T47D (cell line): ENCODE measurements around the gene PNKD.

ENCODE experiments used
- DNase-seq, 2 experiments: peaks; one replicate each; pipeline versions ENCODE4 v3.0.0 to v3.0.0-alpha.2; 2011 to 2012; ENCODE audit warnings: low read depth in 1 of 2, low spot score in 1 of 2
- JUND ChIP-seq: IDR thresholded peaks from 2 replicates; pipeline ENCODE4 v1.6.1; 2012; ENCODE audit warnings: low read depth
- in situ Hi-C: cut with HindIII; loops from 2 replicates; pipeline ENCODE4 v1.10.0; 2016; ENCODE audit warnings: low sequenced_read_pairs, low pct_unique_long_range_greater_than_20kb

The PNKD gene

GRCh38 chr2:218382785-218383184, 112.5 kb downstream of the PNKD start:
- TF ChIP-seq JUND = no peak
- in situ Hi-C loops = no loop called here
- no peak for DNase-seq

- DNase-seq = no peak
These were observed 113.7 kb downstream of the PNKD start for GRCh38 chr2:218383892-218384519.

GRCh38 chr2:218384975-218385374, 114.7 kb downstream of the PNKD start:
- in situ Hi-C loops = no loop called here
- no peak for TF ChIP-seq JUND
- no peak for DNase-seq

More at GRCh38 chr2:218383892-218384519, 113.7 kb downstream of the PNKD start:
- in situ Hi-C loops = no loop called here
- no peak for TF ChIP-seq JUND

- TF ChIP-seq JUND = no peak
- no peak for DNase-seq
- in situ Hi-C loops = no loop called here
These were observed 116.4 kb downstream of the PNKD start for GRCh38 chr2:218386505-218387368.

GRCh38 chr2:218387369-218388194, 117.3 kb downstream of the PNKD start:
- no peak for TF ChIP-seq JUND
- in situ Hi-C loops = no loop called here
- DNase-seq = no peak

- no peak for DNase-seq
- in situ Hi-C loops = no loop called here
- no peak for TF ChIP-seq JUND
These were observed 119.2 kb downstream of the PNKD start for GRCh38 chr2:218389333-218390150.

GRCh38 chr2:218391202-218391601, 120.9 kb downstream of the PNKD start:
- no peak for TF ChIP-seq JUND

GRCh38 chr2:218392459-218392858, 122.1 kb downstream of the PNKD start:
- no peak for TF ChIP-seq JUND
- no peak for DNase-seq
- in situ Hi-C loops = no loop called here

More at GRCh38 chr2:218391202-218391601, 120.9 kb downstream of the PNKD start:
- no peak for DNase-seq
- in situ Hi-C loops = no loop called here

- no peak for TF ChIP-seq JUND
- no peak for DNase-seq
- in situ Hi-C loops = no loop called here
These were observed 122.7 kb downstream of the PNKD start for GRCh38 chr2:218392891-218393462.

- in situ Hi-C loops = no loop called here
- no peak for TF ChIP-seq JUND
- DNase-seq = no peak
These were observed 123.5 kb downstream of the PNKD start for GRCh38 chr2:218393750-218394290.

GRCh38 chr2:218394298-218395089, 124.2 kb downstream of the PNKD start:
- no peak for TF ChIP-seq JUND
- in situ Hi-C loops = no loop called here
- DNase-seq = no peak
